Transverse colon (tissue), 4 donors: ENCODE data around the gene UBL4A. TPM values are rescaled to one million over a fixed set of nuclear protein-coding genes. Genes with fewer than 3 reads are reported as not detected.

Experiments used
- DNase-seq: peaks from one replicate; pipeline ENCODE4 v3.0.0-alpha.2; 2019
- H3K27ac ChIP-seq, 4 donors: fragments of 200-600 bp; sonication (generic); 2 replicates each; pipeline ENCODE4 v1.5.1; 2016 to 2018; ENCODE audit warnings: inconsistent platforms in 4 of 4
- H3K27me3 ChIP-seq: fragments of 200-600 bp; sonication (generic); 2 replicates; pipeline ENCODE4 v1.5.1; 2017; ENCODE audit warnings: inconsistent platforms
- H3K36me3 ChIP-seq, 4 donors: fragments of 200-600 bp; sonication (generic); 2 replicates each; pipeline ENCODE4 v1.5.1; 2017 to 2019; ENCODE audit warnings: inconsistent platforms in 4 of 4
- H3K4me1 ChIP-seq, 4 donors: fragments of 200-600 bp; sonication (generic); 2 replicates each; pipeline ENCODE4 v1.5.1; 2017 to 2020; ENCODE audit warnings: inconsistent platforms in 4 of 4
- H3K4me3 ChIP-seq, 4 donors: fragments of 200-600 bp; sonication (generic); 1 replicate in 1 of 4; 2 replicates in 3 of 4; pipeline versions ENCODE4 v1.5.1 to v1.6.1; 2017 to 2019; ENCODE audit warnings: inconsistent platforms in 4 of 4
- H3K9me3 ChIP-seq, 2 donors: fragments of 200-600 bp; sonication (generic); 2 replicates each; pipeline ENCODE4 v1.5.1; 2017 to 2019; ENCODE audit warnings: inconsistent platforms in 2 of 2
- CTCF ChIP-seq, 5 experiments: fragments of 200-600 bp in 3 of 5; fragments of 450-650 bp in 2 of 5; sonication (generic) in 3 of 5; IDR thresholded peaks; 1 replicate in 2 of 5; 2 replicates in 3 of 5; pipeline ENCODE4 v1.5.1; 2016 to 2017; ENCODE audit warnings: antibody characterized with exemption in 5 of 5, inconsistent platforms in 3 of 5, mild to moderate bottlenecking in 2 of 5, moderate library complexity in 1 of 5
- EP300 ChIP-seq: sonication (generic); formaldehyde crosslinking; IDR thresholded peaks from one replicate; pipeline ENCODE4 v1.6.1; 2017; ENCODE audit warnings: antibody characterized with exemption, low read depth
- POLR2A ChIP-seq: fragments of 450-650 bp; IDR thresholded peaks from one replicate; pipeline ENCODE4 v1.6.1; 2016; ENCODE audit warnings: antibody characterized with exemption, mild to moderate bottlenecking, moderate library complexity
- POLR2AphosphoS5 ChIP-seq, 3 donors: sonication (generic); formaldehyde crosslinking; IDR thresholded peaks; one replicate each; pipeline ENCODE4 v1.6.1; 2016; ENCODE audit warnings: antibody characterized with exemption in 3 of 3
- WGBS, 2 donors: methylation state at CpG; one replicate each; pipeline ENCODE4 v1.1.5; 2018; ENCODE audit warnings: low coverage in 1 of 2; 5-methylcytosine and 5-hydroxymethylcytosine counted together
- in situ Hi-C, 4 donors: fragments of 200-750 bp; cut with MboI; loops; one replicate each; pipeline versions ENCODE4 v1.15.0 to v1.15.1; 2017; ENCODE audit warnings: low sequenced_read_pairs in 3 of 4, low pct_ligation_motif_present in 1 of 4, low pct_unique_long_range_greater_than_20kb in 1 of 4
- intact Hi-C: fragments of 100-400 bp; cut with DNase I; formaldehyde crosslinking; loops from one replicate; pipeline ENCODE4 v1.15.1; 2023; ENCODE audit warnings: low total_unique reads
- total RNA-seq, 4 donors: library from RNA; depleted of rRNA; stranded (reverse); fragments of >200 nt; gene quantifications; one replicate each; pipeline ENCODE4 v1.1.0, GENCODE V29; 2016

Gene UBL4A
- total RNA-seq, 4 donors from 2014 or later = 19.9 to 50.7 (median 42.7) TPM

DNA sequence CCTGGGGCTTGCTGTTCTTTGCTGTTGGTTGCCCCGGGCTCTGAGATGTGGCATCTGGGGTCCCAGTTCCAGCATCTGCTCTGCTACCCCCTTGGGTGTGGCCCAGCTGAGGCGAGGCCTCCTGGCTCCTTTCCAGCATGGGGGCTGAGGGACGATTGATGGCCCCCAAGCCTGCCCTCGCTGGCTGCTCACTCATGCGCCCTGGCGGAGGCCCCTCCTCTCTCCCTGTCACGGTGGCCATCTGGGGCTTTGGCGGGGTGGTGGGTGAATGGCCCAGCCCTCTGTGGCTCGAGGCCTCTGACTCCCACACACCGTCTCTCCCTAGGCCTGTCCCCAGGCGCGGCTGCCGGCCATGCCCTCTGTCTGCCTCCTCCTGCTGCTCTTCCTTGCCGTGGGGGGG, 26.6 kb downstream of the UBL4A start:
- H3K36me3 ChIP-seq = no peaks in the 10 kb centered on the region
- no peaks in the 10 kb centered on the region for H3K9me3 ChIP-seq
- in situ Hi-C loops (no loop called here), intact Hi-C loops (no loop called here)
- WGBS, 2 donors = 70% methylated on average over 11 of the region's 14 CpGs; no CpG with 5 or more reads in 1 of the 2 donors
- no peak for DNase-seq
- peak overlapping the region in 2 of 4 donors; percentile 81 to 91 for H3K27ac ChIP-seq
- H3K4me1 ChIP-seq = peaks cover 2 to 9% (median 6%) of the 10 kb centered on the region in 4 donors
- H3K4me3 ChIP-seq = peak overlapping the region in 1 of 4 donors; percentile 60
- TF ChIP-seq POLR2AphosphoS5 (IDR thresholded peaks at IDR 0.05) (no peak), CTCF (IDR thresholded peaks at IDR 0.05) (no peak), POLR2A (no peak), EP300 (no peak)
- no peaks in the 10 kb centered on the region for H3K27me3 ChIP-seq

DNA sequence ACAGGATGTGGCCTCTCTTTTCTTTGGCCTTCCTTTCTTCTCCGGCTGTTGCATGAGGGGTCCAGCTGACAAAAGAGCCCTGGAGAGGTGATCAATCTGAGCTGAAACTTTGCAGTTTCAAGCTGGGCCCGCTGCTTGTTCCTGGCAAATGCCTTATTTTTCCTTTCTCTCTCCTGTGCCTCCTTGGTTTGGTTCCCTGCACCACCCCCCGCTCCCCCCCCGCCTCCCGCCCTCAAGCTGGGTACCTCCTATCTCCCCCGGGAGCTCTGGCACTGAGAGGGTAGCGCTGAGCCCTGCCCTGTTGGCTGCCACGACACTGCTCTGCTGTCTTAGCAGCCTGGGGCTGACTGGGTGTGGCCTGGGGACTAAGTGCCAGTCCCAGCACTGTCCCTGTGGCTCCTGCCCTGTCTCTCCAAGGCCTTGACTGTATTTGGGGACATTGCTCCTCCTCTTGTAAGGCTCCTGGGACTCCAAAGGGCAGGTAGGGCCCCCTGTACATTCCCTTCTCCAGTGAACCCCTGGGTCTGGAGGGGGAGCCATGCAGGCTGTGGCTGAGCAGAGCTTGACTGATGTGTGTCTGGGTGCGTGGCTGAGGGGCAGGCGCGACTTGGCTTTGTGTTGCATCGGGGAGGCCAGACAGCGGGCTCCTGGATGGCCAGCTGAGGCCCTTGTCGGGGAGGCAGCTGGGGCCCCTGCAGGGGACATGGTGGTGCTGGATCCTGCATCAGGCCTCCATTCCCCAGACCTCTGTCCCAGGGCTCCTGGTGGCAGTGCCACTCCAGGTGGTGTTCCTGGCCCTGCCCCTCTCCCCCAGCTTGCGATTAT, 27.2 kb downstream of the UBL4A start:
- Histone ChIP-seq H3K4me1 (peaks cover 2 to 9% (median 6%) of the 10 kb centered on the region in 4 donors), H3K36me3 (no peaks in the 10 kb centered on the region), H3K4me3 (peak overlapping the region; percentile 56 to 78 (median 62)), H3K9me3 (no peaks in the 10 kb centered on the region), H3K27me3 (no peaks in the 10 kb centered on the region), H3K27ac (peak overlapping the region; percentile 65 to 91 (median 80))
- in situ Hi-C loops = no loop called here
- 0 to 41% methylated on average over 1 to 8 of the region's 15 CpGs for WGBS, 2 donors
- intact Hi-C loops = no loop called here
- peak; percentile 18 for TF ChIP-seq POLR2A
- no peak for TF ChIP-seq POLR2AphosphoS5 (IDR thresholded peaks at IDR 0.05)
- DNase-seq = peak; percentile 53

- TF ChIP-seq CTCF (IDR thresholded peaks at IDR 0.05) = no peak
- TF ChIP-seq POLR2A = no peak
- TF ChIP-seq POLR2AphosphoS5 (IDR thresholded peaks at IDR 0.05) = peak; percentile 14 to 23 (median 15)
- Histone ChIP-seq H3K27me3 (no peaks in the 10 kb centered on the region), H3K4me1 (peaks cover 2 to 9% (median 6%) of the 10 kb centered on the region in 4 donors), H3K27ac (peak within 1 kb of the TSS; percentile 65 to 91 (median 80)), H3K36me3 (no peaks in the 10 kb centered on the region), H3K9me3 (no peaks in the 10 kb centered on the region), H3K4me3 (peak within 1 kb of the TSS; percentile 56 to 78 (median 62))
- intact Hi-C loops (no loop called here), in situ Hi-C loops (no loop called here)
- WGBS, 2 donors = 65% methylated on average over 69 of the region's 88 CpGs; no CpG with 5 or more reads in 1 of the 2 donors
- peak; percentile 53 for DNase-seq
These were observed 28.1 kb downstream of the UBL4A start, which contains the start of gene PLXNA3 for GRCh38 chrX:154458116-154458953. Gene PLXNA3 (plus strand): TSS chrX:154458281. CDS start chrX:154460184, 1,903 bp downstream.

DNA sequence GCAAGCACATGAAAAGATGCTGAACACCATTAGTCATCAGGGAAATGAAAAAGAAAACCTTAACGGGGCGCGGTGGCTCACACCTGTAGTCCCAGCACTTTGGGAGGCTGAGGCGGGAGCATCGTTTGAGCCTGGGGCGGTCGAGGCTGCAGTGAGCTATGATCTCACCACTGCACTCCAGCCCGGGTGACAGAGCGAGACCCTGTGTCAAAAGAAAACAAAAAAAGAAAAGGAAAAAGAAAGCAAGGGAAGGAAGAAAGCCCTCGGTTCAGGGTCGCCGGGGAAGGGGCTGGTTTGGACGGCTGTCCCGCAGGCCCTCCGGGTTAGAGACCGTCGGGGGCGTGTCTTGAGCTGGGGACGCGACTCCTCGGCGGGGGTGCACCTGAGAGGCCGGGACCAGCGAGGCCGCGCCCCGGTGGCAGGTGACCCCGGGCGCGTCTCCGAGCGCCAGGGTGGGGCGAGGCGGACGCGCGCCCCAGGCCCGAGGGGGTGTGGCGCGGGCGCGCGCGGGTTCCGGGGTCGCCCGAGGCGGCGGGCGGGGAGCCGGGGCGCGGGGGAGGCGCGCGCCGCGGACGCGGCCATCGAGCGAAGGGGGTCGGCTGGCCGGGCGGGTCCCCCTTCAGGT, 28.8 kb downstream of the UBL4A start:
- peak; percentile 72 for DNase-seq
- H3K4me3 ChIP-seq = peak overlapping the region; percentile 23 to 78 (median 62)
- H3K9me3 ChIP-seq = no peaks in the 10 kb centered on the region
- 0 to 39% methylated on average over 8 to 30 of the region's 65 CpGs for WGBS, 2 donors
- peak overlapping the region; percentile 65 to 91 (median 80) for H3K27ac ChIP-seq
- no peaks in the 10 kb centered on the region for H3K27me3 ChIP-seq
- TF ChIP-seq POLR2A (no peak), POLR2AphosphoS5 (IDR thresholded peaks at IDR 0.05) (no peak), EP300 (no peak), CTCF (IDR thresholded peaks at IDR 0.05) (no peak)
- H3K36me3 ChIP-seq = no peaks in the 10 kb centered on the region
- intact Hi-C loops (no loop called here), in situ Hi-C loops (no loop called here)
- peaks cover 2 to 9% (median 6%) of the 10 kb centered on the region in 4 donors for H3K4me1 ChIP-seq
